ENCODE results near the gene TCF7L1.
"Not testable (repeated sequence)": the region's sequence is repeated elsewhere in the genome, so short reads cannot be mapped to it uniquely, and the experiment has no call there.

Gene TCF7L1

DNA sequence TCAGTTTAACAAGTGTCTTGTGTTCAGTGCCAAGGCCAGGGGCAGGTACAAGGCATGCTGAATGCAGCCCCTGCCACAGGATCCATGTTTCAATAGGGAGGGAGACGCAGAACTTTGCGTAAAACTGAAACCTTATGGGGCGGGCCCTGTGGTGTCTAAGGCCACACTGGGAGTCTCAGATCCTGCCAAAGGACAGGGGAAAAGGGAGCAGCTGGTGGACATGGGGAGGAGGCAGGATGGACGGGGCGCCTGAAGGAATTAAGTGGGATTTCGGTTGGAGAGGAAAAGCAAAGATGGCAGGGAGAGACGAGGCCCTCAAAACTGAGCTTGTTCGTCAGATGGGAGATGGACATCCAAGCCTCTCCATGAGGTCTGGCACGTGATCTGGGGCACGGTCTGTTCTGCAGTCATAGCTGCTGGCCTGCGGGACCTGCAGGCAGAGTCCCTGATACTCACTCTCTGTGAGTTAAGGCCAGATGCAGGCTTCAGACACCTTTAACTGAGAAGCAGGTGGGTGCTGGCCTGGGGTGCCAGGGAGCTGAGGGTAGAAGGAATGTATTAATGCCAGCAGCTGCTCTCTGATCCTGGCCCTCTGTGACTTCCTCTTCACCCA lies 48.8 kb downstream of the TCF7L1 start:
- Mint-ChIP-seq H3K9me3 (no peaks in the 10 kb centered on the region), H3K27me3 (no peaks in the 10 kb centered on the region), H3K4me1 (no peaks in the 10 kb centered on the region), H3K4me3 (no peak overlapping the region), H3K27ac (no peak overlapping the region)
- no peak for DNase-seq
- ATAC-seq = no peak

DNA sequence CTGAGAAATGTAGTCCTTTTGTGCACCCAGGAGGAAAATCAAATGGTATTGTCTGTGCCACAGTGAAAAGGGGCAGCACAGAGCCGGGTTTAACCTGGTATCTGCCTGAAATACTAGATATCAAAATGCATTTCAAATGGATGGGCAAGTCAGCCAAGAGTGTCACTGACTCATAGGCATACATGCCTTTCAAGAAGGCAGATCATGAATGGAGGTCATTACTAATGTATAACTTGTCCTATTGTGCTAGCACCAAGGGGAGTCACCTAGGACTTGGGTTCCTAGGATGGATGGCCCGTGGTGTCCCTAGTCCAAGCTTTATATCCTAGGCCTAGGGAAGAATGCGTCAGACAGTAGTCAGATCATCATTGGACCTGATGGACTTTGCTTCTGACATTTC lies 49.9 kb downstream of the TCF7L1 start:
- ATAC-seq (no peak), DNase-seq (no peak)
- Mint-ChIP-seq H3K9me3 (no peaks in the 10 kb centered on the region), H3K4me3 (no peak overlapping the region), H3K4me1 (no peaks in the 10 kb centered on the region), H3K27me3 (no peaks in the 10 kb centered on the region), H3K27ac (no peak overlapping the region)

DNA sequence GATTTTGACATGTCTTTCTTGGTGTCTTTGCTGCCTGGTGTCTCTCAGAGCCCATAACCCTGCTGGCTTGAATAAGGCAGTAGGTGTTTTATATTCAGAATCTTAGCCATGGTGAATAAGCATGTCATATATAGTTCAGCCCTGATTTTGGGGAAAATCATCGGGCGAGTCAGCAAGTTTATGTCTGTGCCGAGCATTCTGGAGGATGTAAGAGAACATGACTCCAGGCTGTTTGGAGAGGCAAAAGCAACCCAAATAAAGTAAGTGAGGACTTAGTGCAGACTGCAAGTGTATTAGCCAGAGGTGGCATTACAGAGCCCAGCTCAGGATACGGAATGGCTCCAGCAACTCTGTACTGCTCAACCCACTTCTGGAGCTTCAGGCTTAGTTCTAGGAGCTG lies 50.3 kb downstream of the TCF7L1 start:
- ATAC-seq (no peak), DNase-seq (no peak)
- Mint-ChIP-seq H3K4me1 (no peaks in the 10 kb centered on the region), H3K4me3 (no peak overlapping the region), H3K27ac (no peak overlapping the region), H3K9me3 (no peaks in the 10 kb centered on the region), H3K27me3 (no peaks in the 10 kb centered on the region)

DNA sequence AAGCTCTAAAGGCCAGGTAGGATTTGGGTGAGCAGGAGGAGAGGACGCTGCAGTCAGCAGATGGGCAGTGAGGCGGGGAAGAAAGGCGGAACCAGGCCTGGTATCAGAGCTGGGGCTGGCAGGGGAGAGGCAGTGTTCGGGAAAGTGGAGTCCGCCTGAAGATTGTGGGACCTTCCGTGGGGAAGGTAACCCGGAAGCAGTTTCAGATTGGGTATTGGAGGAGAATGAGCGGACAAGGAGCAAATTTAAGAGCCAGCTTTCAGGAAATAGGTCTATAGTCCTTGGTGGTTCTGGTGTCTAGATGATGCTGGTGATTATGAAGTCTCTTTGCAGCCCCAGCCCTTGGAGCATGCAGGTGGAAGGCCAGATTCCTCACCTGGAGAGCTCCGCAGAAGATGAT lies 51.0 kb downstream of the TCF7L1 start:
- no peaks in the 10 kb centered on the region for H3K9me3 Mint-ChIP-seq
- no peak for DNase-seq

DNA sequence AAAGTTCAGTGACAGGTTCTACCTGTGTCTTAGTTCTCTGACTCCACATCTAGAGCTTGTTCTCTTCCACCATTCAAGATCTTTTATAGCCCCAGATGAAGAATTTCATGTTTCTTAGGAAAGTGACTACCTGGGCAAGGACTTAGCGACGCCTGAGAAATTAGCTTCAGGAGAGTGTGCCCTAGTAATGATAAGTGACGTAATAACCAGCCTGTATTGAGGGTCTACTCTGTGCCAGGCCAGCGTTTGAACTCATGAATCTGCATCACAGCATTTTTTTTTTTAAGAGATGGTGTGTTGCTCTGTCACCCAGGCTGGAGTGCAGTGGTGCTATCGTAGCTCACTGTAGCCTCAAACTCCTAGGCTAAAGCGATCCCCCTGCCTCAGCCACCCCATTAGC lies 51.8 kb downstream of the TCF7L1 start:
- Mint-ChIP-seq H3K4me3 (no peak overlapping the region), H3K27me3 (peaks cover 1% of the 10 kb centered on the region), H3K27ac (no peak overlapping the region), H3K9me3 (no peaks in the 10 kb centered on the region), H3K4me1 (no peaks in the 10 kb centered on the region)
- ATAC-seq (no peak), DNase-seq (no peak)

More for the DNA sequence above, 51.0 kb downstream of the TCF7L1 start:
- Mint-ChIP-seq H3K4me3 (no peak overlapping the region), H3K4me1 (no peaks in the 10 kb centered on the region), H3K27ac (peak overlapping the region in 1 of 2 donors; percentile 3), H3K27me3 (no peaks in the 10 kb centered on the region)
- ATAC-seq = no peak

DNA sequence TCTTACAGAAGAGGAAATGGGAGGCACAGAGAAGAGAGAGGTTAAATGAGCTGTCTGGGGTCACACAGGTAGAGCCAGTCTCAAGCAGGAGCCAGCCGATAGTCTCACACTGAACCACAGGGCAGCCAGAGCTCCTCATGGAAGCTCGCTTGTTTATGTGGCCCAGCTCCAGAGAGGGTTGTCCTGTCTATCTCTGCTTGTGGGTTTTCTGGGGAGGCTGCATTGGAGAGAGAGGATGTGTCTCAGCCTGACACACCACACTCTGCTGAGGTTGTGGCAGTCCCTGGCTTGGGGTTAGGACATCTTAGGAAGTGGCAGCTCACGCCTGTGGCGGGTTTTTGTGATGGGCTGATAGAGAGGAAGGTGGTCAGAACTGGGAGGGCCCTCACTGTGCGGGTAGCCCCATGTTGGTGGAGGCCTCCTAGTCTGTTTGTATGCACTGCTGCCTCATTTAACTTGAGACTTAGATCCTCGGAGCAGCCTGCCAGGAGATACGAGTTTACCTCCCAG lies 52.3 kb downstream of the TCF7L1 start:
- peaks cover 6% of the 10 kb centered on the region for H3K27me3 Mint-ChIP-seq
- ATAC-seq (no peak), DNase-seq (no peak)
- H3K9me3 Mint-ChIP-seq = no peaks in the 10 kb centered on the region
- H3K4me1 Mint-ChIP-seq = no peaks in the 10 kb centered on the region
- H3K4me3 Mint-ChIP-seq = no peak overlapping the region
- H3K27ac Mint-ChIP-seq = no peak overlapping the region

DNA sequence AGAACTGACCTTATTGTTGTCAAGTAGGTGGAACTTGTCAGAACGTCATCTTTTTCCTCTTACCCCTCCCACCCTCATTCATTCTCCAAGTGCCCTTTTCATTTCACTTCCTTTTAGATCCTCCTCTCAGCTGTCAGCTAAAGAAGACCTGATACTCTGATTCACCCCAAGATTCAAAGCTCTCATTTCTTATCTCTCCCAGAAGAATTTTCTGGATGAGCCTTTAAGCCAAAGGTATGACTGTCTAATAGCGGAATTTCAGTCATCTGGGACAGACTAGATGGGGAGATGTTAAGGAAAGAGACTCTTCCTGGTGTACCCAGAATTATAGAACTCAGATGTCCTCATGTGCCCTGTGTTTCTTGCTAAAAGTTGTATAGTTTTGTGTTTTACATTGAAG lies 53.9 kb downstream of the TCF7L1 start:
- Mint-ChIP-seq H3K4me1 (no peaks in the 10 kb centered on the region), H3K27me3 (peaks cover 7% of the 10 kb centered on the region), H3K27ac (no peak overlapping the region), H3K4me3 (no peak overlapping the region), H3K9me3 (no peaks in the 10 kb centered on the region)
- ATAC-seq (no peak), DNase-seq (no peak)

DNA sequence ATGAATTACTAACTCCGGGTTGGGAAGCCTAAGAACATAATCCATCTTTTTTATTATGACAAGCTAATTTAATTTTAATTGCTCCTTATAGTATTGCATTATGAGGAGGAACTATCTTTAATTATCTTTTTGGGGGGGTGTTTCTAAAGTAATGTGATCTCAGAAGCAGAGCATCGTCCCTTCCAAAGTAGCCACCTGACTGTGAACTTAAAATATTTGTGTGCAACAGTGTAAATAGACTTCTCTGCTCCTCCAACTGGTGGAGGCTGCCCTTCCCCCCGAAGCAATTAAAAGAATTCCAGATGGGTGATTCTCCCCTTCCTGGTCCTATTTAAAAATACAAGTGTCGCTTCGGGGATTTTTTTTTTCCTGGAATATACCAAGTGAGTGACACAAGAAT lies 55.7 kb downstream of the TCF7L1 start:
- H3K9me3 Mint-ChIP-seq = no peaks in the 10 kb centered on the region
- peaks cover 7% of the 10 kb centered on the region for H3K27me3 Mint-ChIP-seq
- H3K4me3 Mint-ChIP-seq = no peak overlapping the region
- no peaks in the 10 kb centered on the region for H3K4me1 Mint-ChIP-seq
- ATAC-seq (no peak), DNase-seq (no peak)
- H3K27ac Mint-ChIP-seq = no peak overlapping the region

DNA sequence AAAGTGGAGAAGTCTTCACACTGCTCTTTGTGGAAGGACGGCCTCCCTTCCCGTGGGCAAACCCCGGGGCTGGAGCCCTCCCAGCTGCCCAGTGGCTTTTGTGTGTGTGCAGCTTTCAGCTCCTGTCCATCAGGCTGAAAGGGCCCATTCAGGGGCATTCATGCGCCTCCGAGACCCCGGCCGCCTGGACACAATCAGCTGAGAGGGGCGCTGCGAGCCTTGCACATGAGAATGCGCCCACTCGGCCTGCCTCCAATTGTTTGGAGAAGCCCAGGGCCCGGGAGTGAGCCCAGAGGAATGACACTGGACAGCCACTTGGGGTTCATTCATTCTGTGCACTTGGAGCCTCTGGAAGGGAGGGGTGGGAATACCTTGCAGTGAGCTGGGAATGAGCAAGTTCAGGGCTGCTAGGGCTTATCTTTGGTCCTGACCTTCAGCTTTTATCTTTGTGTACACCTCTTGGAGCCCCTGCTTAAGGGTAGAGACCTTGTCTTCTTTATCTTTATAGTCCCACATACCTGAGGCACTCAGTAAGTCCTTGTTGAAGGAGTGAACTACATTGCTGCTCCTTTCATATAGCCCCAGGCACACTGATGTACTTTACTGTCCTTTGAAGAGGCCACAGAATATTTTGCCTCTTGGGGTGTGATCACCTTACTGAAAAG lies 56.5 kb downstream of the TCF7L1 start:
- no peaks in the 10 kb centered on the region for H3K9me3 Mint-ChIP-seq
- no peaks in the 10 kb centered on the region for H3K4me1 Mint-ChIP-seq
- no peak overlapping the region for H3K4me3 Mint-ChIP-seq
- ATAC-seq (no peak), DNase-seq (no peak)
- peaks cover 7% of the 10 kb centered on the region for H3K27me3 Mint-ChIP-seq
- no peak overlapping the region for H3K27ac Mint-ChIP-seq

DNA sequence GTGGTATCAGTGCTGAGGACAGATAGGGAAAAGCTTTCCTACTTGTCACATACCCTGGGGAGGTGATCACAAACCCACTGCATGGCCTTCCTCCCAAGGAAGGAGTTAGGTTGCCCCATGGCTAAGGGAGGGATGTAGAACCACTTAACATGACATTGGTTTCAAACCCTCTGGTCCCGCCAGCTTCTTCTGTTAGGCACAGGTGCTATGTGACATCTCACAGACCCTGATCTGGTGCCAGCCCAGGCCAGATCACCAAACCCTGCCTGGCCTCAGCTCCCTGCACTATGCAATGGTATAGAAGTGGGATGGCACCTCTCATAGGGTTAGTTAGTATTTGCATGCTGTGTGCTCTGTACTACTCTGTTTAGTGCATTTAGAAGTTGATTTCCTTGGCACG lies 58.0 kb downstream of the TCF7L1 start:
- ATAC-seq = no peak
- DNase-seq = no peak
- Mint-ChIP-seq H3K4me3 (no peak overlapping the region), H3K27me3 (peaks cover 7% of the 10 kb centered on the region), H3K9me3 (no peaks in the 10 kb centered on the region), H3K27ac (no peak overlapping the region), H3K4me1 (no peaks in the 10 kb centered on the region)

DNA sequence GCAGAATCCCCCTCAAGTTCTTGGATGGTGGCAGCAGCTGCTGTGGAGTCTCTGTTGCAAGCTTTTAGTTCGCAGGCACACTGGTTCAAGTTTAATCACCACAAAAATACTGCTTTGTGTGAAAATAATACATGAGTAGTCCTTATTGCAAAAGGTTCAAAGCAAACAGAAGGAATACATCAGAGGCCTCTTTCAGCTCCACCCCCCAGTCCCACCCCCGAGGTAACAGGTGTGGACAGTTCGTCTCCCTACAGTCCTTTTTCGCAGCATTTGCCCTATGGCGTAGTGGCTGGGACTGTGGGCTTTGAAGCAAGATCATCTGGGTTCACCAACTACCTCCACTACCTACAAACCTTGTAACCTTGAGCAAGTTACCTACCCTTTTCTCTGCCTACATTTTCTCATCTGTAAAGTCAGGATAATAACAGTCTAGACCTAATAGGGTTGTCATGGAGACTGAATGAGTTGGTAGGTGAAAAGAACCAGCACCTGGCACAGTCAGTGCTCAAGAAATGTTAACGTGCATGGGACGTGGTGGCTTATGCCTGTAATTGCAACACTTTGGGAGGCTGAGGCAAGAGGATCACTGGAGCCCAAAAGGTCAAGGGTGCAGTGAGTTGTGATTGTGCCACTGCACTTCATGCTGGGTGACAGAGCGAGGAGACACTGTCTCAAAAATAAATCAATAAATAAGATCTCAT lies 61.7 kb downstream of the TCF7L1 start:
- Mint-ChIP-seq H3K9me3 (no peaks in the 10 kb centered on the region), H3K27me3 (peaks cover 21% of the 10 kb centered on the region), H3K4me3 (no peak overlapping the region), H3K27ac (no peak overlapping the region), H3K4me1 (no peaks in the 10 kb centered on the region)
- DNase-seq (no peak), ATAC-seq (no peak)

DNA sequence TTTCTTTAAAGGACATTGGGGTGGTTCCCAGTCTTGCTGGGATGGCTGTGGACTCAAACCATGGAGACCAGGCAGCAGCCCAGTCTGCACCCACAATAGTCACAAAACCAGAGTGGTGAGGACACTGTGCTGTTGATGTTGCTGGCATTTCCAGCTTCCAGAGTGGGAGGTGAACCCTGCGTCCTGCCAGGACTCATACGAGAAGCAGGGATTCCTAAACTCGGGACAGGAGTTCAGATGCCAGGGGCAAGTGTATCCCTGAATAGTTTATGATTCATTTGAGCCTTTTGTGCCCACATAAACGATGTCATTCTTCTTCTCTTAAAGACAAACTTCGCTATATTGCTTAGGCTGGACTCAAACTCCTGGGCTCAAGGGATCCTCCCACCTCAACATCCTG lies 62.8 kb downstream of the TCF7L1 start:
- Mint-ChIP-seq H3K27ac (no peak overlapping the region), H3K4me3 (no peak overlapping the region), H3K27me3 (peaks cover 15% of the 10 kb centered on the region), H3K9me3 (no peaks in the 10 kb centered on the region), H3K4me1 (no peaks in the 10 kb centered on the region)
- no peak for DNase-seq
- ATAC-seq = no peak

DNA sequence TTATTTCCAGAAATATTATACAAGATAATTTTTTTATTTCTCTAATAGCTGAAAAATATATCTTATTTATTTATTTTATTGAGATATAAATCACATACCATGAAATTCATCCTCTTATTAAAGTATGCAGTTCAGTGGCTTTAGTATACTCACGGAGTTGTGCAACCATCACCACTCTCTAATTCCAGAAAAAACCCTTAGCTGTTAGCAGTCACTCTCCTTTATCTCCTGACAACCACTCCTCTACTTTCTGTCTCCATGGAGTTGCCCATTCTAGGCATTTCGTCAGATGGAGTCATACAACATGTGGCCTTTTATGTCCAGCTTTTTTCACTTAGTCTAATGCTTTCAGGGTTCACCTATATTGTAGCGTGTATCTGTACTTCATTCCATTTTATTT lies 66.5 kb downstream of the TCF7L1 start:
- Mint-ChIP-seq H3K9me3 (no peaks in the 10 kb centered on the region), H3K4me3 (no peak overlapping the region), H3K27ac (no peak overlapping the region), H3K4me1 (no peaks in the 10 kb centered on the region), H3K27me3 (peaks cover 23% of the 10 kb centered on the region)
- DNase-seq (no peak), ATAC-seq (no peak)

DNA sequence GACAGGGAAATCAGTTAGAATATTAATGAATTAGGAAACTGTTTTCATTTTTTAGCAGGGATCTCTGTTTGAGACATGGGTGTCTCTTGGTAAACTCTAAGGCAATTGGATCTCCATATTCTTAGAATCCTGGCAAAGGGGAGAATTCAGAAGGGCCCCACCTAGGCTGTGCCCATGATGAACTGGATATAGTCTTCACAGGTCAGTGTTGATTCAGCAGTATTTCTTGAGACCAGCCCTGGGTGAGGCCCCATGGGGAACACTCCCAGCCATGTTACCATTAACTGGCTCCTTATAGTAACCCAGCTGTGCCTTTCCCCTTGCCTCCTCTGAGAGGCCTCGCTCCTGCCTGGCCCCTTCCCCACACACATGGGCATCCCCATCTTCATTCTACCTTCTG lies 76.7 kb downstream of the TCF7L1 start:
- no peak for DNase-seq
- H3K4me3 Mint-ChIP-seq = no peak overlapping the region
- ATAC-seq = no peak
- H3K27me3 Mint-ChIP-seq = peaks cover 24% of the 10 kb centered on the region
- H3K4me1 Mint-ChIP-seq = no peaks in the 10 kb centered on the region
- H3K9me3 Mint-ChIP-seq = no peaks in the 10 kb centered on the region
- no peak overlapping the region for H3K27ac Mint-ChIP-seq

DNA sequence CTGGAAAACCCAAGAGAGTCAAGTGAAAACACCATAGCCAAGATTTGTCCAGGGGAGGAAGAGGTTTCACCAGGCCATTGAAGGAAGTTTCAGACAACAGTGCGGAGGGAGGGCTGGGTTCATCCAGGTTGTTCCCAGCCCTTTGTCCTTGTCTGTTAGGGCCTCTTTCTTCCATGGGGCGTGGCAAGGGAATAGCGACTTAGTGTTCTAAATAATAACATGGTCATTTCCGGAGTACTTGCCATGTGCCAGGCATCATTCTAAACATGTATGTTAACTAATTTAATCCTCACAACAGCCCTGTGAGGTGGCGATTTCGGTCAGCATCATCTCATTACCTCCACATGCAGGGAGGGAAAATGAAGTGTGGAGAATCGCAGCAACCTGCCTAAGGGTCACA lies 77.3 kb downstream of the TCF7L1 start:
- DNase-seq (no peak), ATAC-seq (no peak)
- no peaks in the 10 kb centered on the region for H3K4me1 Mint-ChIP-seq
- H3K27ac Mint-ChIP-seq = no peak overlapping the region
- no peaks in the 10 kb centered on the region for H3K9me3 Mint-ChIP-seq
- no peak overlapping the region for H3K4me3 Mint-ChIP-seq
- H3K27me3 Mint-ChIP-seq = peaks cover 24% of the 10 kb centered on the region

DNA sequence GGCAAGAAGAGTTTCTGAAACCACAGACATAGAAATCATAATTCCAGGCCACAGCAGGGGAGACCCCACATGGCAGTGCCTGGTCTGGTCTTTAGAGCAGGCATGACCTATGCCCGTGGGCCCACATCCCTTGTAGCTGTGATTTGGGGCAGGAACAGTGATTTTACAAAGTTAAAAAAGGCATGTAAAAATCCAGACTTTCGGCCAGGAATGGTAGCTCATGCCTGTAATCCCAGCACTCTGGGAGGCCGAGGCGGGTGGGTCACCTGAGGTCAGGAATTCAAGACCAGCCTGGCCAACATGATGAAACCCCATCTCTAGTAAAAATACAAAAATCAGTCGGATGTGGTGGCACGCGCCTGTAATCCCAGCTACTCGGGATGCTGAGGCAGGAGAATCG lies 78.4 kb downstream of the TCF7L1 start:
- not testable (repeated sequence) for H3K4me1 Mint-ChIP-seq, H3K4me3 Mint-ChIP-seq, H3K27ac Mint-ChIP-seq, DNase-seq, H3K9me3 Mint-ChIP-seq, ATAC-seq
- peaks cover 32% of the 10 kb centered on the region for H3K27me3 Mint-ChIP-seq
